ENCODE results near the gene NIPAL1.

The NIPAL1 gene

DNA sequence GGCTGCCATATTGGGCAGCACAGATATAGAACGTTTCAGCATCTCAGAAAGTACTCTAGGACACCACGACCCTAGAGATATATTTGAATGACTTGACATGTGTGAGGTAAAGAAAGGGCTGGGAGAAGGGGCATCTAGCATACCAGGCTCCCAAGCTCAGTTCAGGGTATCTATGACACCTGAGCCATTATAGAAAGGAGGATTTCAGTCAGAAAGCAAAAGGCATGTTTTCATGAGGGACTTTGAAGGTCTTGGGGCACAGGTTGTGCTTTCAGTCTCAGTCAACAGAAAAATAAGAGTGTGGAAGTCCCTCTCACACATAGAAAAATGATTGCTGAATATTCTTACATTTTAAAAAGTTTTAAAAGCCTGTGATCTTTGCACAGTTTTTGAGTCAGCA lies 51.6 kb downstream of the NIPAL1 start:
- ATAC-seq: no peak

DNA sequence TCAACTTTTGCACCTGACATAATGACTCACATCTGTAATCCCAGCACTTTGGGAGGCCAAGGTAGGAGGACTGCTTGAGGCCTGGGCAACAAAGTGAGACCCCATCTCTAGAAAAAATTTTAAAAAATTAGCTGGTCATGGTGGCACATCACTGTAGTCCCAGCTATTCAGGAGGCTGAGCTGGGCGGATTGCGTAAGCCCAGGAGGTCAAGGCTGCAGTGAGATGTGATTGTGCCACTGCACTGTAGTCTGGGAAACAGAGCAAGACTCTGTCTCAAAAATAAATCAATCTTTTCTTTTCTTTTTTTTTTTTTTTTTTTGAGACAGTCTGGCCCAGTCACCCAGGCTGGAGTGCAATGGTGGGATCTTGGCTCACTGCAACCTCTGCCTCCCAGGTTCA lies 52.5 kb downstream of the NIPAL1 start:
- no peak for ATAC-seq

DNA sequence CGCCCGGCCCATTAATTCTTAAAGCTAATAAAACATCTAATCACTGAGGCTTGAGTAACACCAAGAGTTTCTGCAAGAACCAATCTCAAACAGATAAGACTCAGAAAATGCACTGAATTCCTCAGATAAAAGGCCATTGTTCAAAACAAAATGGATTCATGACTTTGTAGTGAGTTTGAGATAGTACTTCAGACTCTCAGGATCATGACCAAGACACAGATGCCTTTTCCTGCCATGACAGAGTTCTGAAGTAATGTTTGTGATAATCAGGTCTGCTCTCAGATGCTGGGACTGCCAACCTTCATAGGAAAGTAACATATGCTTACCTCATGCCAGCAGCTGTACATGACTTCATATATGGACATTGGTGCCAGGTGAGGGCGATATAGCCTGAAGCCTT lies 54.6 kb downstream of the NIPAL1 start:
- no peak for ATAC-seq

DNA sequence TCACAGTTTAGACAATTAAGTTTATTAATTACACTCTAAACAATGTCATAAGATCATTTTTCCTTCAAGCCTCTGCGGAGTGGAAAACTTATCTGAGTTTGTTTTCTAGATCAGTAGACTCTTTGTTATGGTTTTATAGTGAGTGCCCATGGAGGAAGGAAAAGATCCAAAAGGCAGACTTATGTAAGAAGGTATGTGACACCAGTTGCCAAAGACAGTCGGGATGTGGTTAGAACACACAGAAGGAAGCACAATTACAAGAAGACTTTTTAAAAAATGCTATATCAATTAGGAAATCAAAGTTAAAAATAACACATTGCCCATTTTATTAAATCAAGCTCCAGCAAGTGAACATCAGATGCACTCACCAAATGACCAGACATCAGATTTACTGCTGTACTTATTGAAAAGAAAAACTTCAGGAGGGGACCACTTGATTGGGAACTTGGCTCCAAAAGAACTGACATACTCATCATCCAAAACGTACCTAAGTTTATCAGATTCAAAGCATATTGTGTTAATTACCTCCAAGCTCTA lies 57.1 kb downstream of the NIPAL1 start:
- no peak for ATAC-seq

DNA sequence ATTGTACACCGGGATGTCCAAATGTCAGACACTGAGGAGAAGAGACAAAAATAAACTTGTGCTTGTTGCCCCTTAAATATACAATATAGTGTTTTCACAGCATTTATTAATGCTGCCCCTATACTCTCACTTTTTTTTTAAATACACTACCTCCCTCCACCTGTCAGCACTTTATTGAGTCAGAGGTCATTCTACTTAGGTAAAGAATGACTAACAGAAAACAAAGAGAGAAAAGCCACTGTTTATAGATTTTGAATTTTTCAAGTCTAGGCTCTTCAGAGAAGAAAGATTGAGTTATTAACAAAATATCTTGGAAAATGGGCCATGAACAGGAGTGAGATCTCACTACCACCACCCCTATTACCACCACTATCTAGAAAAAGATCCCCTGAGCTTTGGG lies 58.1 kb downstream of the NIPAL1 start:
- no peak for ATAC-seq

DNA sequence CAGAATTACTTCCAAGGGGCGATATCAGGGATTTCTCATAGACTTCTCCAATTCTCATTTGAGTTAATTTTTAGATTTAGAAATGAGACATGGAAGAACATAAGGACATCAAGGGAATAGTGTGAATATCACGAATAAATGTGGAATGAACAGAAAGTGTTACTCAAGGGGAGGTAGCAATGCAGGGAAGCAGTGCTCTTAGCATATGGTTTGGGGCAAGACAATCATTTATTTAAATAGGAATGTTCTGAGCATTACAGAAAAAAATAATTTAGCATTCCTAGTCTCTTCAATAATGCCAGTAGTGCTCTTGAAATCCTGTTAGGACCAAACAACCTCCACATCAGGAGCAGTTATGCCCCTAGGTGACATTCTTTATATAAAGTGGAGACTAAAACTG lies 61.9 kb downstream of the NIPAL1 start:
- ATAC-seq: no peak

DNA sequence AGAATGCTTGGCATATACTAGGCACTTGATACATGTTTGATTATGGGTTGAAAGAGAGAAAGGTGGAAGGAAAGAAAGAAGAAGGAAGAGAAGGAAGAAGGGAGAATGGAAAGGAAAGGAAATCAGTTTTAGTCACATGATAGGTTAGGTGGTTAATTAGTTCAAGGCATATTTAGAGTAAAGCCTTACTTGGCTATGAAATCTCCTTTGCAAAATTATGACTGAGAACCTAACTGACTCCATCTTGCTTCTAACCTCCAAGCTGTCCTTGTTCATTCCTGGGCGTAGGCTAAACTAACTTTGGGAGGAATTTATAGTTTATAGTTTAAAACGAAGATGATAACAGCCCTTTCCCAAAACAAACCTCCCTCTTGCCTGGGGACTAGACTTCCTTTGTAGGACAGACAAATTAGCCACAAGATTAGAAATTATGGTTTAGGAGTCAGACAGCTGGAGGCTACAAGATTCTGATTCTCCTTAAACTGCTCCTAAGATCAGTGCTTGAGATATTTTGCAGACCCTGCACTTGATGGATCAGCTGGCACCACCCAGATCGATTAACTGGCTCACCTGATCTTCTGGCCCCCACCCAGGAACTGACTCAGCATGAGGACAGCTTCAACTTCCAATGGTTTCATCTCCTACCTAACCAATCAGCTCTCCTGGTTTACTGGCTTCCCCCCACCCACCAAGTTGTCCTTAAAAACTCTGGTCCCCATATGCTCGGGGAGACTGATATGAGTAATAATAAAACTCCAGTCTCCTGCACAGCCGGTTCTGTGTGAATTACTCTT lies 62.5 kb downstream of the NIPAL1 start:
- no peak for ATAC-seq

DNA sequence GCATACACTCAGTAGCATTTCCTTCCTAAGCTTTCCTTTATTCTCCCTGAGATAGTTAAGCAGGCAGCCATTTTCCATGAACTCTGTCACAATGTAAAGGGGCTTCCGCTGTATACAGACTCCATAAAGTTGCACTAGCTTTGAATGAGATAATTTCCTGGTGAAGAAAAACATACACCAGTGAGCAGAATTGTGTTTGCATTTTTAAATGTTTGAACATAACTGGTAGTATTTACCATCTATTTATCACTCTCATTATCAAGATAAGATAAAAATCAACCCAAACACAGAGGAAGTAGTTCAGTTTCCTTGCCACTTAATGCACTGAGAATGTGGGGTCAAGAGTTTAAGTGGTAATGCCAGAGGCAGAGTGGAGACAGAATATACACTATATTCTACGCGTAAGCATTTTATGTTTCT lies 63.4 kb downstream of the NIPAL1 start:
- ATAC-seq: no peak

DNA sequence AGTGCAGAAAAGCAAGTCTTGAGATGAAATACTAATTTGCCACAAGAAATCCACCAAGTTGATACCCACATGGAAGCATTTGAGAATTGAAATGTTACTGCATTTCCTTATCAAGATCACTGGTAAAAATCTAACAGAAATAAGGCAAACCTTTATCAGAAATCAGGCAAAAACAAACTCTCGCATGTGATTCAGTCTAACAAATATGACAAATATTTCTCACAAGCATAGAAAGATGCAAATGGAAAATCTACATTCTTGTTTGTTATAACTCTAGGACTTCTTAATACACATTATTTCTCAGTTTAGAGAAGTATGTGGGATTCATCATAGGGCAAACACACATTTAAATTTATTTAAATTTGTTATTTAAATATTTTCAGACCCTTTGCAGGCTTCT lies 64.6 kb downstream of the NIPAL1 start:
- no peak for ATAC-seq

DNA sequence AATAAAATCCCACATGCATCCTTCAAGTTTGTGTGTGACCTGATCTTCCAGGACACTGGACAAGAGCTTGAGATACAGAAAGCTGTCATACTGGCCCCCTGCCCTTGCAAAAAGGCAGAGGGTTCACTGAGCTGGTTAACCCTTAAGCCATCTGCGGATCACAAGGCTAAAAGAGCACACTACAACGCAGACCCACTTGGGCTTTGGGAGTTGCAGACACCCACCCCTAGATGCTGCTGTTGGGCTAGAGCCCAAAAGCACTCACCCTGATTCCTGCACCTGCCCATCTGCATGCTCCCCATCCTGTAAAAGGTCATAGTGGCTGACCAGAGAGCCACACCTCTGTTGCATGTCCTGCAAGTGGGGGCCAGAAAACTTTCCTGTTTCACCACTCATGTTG lies 66.4 kb downstream of the NIPAL1 start:
- ATAC-seq: no peak

DNA sequence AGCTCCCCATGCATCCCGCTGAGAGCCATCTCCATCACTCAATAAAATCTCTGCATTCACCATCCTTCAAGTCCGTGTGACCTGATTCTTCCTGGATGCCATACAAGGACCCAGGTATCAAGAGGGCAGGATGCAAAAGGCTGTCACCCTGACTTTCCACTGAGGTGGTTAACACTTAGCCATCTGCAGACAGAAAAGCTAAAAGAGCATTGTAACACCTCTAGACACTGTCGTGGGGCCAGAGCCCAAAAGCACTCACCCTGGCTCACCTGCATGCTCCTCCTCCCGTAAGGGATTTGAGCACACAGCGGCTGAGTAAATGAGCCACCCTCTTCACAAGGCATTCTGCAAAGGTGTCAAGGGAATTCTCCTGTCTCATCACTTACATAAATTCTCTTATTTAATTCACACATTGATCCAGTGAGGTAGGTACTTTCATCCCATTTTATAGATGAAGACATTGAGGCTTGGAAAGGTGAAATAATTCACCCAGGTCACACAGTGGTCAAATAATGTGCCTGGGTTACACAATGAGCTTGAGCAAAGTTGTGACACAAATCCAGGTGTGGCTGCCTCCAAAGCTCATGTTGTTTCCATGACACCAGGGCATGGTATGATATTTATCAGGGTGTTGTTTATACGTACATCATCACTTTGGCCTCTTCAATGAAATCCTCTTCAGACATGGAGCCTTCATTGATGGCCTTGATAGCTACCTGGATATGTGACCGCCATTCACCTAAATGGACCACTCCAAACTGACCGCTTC lies 69.4 kb downstream of the NIPAL1 start:
- no peak for ATAC-seq
